NCI-H510A treated with DMSO at 0.1 percent for 48 hours (cell line): Measurements from ENCODE around the gene IFIH1.

Source experiments
- DNase-seq: peaks from one replicate; lab custom pipeline; 2025; lab: John Stamatoyannopoulos, UW

Gene IFIH1

GRCh38 chr2:162257425-162257824, 61.1 kb downstream of the IFIH1 start:
- no peak for DNase-seq

GRCh38 chr2:162256591-162256991, 61.9 kb downstream of the IFIH1 start:
- no peak for DNase-seq

GRCh38 chr2:162254236-162254871, 64.1 kb downstream of the IFIH1 start:
- no peak for DNase-seq

- DNase-seq: no peak
Measured at GRCh38 chr2:162253435-162253834, 65.0 kb downstream of the IFIH1 start.

- no peak for DNase-seq
Measured at GRCh38 chr2:162252153-162252552, 66.3 kb downstream of the IFIH1 start.

GRCh38 chr2:162245781-162246180, 72.7 kb downstream of the IFIH1 start:
- DNase-seq: no peak

- no peak for DNase-seq
Measured at GRCh38 chr2:162245061-162245460, 73.4 kb downstream of the IFIH1 start.

GRCh38 chr2:162244541-162245031, 73.9 kb downstream of the IFIH1 start:
- DNase-seq: no peak

GRCh38 chr2:162243715-162244114, 74.8 kb downstream of the IFIH1 start:
- DNase-seq: no peak

GRCh38 chr2:162243294-162243693, 75.2 kb downstream of the IFIH1 start, which contains the start of gene FAP:
FAP (minus strand) TSS chr2:162243445; CDS start chr2:162243327, 118 bp downstream.
- DNase-seq: no peak

GRCh38 chr2:162242586-162243280, 75.8 kb downstream of the IFIH1 start:
- DNase-seq: no peak

- DNase-seq: no peak
Measured at GRCh38 chr2:162241571-162241970, 76.9 kb downstream of the IFIH1 start.

- DNase-seq: no peak
Measured at GRCh38 chr2:162234620-162235462, 83.6 kb downstream of the IFIH1 start.

GRCh38 chr2:162233197-162233596, 85.3 kb downstream of the IFIH1 start:
- DNase-seq: no peak

GRCh38 chr2:162232671-162233070, 85.8 kb downstream of the IFIH1 start:
- no peak for DNase-seq

GRCh38 chr2:162232027-162232426, 86.5 kb downstream of the IFIH1 start:
- no peak for DNase-seq

- no peak for DNase-seq
Measured at GRCh38 chr2:162230761-162231160, 87.7 kb downstream of the IFIH1 start.

- DNase-seq: no peak
Measured at GRCh38 chr2:162226836-162227235, 91.6 kb downstream of the IFIH1 start.

- no peak for DNase-seq
Measured at GRCh38 chr2:162221064-162221463, 97.4 kb downstream of the IFIH1 start.

GRCh38 chr2:162220368-162220767, 98.1 kb downstream of the IFIH1 start:
- no peak for DNase-seq

- no peak for DNase-seq
Measured at GRCh38 chr2:162219426-162219825, 99.1 kb downstream of the IFIH1 start.

GRCh38 chr2:162217598-162217997, 100.9 kb downstream of the IFIH1 start:
- DNase-seq: no peak
